Mesodermal cell (in vitro differentiated cells): Measurements from ENCODE around the gene NOL9.

Source experiments
- H3K27ac ChIP-seq: 2 replicates; pipeline ENCODE4 v1.7.0; 2013; ENCODE audit warnings: mild to moderate bottlenecking, low read depth, low read length, moderate library complexity; ENCODE audit not compliant: severe bottlenecking
- H3K36me3 ChIP-seq: 2 replicates; pipeline ENCODE4 v1.7.1; 2013; ENCODE audit warnings: mild to moderate bottlenecking, low read length, moderate library complexity; ENCODE audit not compliant: control insufficient read depth, insufficient read depth
- H3K4me1 ChIP-seq: one replicate; pipeline ENCODE4 v1.7.1; 2013; ENCODE audit warnings: mild to moderate bottlenecking, low read length; ENCODE audit not compliant: insufficient read depth, control insufficient read depth, poor library complexity, severe bottlenecking
- H3K4me3 ChIP-seq: 2 replicates; pipeline ENCODE4 v1.7.0; 2013; ENCODE audit warnings: low read length, control low read depth, mild to moderate bottlenecking; ENCODE audit not compliant: insufficient read depth, poor library complexity, severe bottlenecking; ENCODE audit errors: extremely low read depth
- H3K9me3 ChIP-seq: 2 replicates; pipeline ENCODE4 v1.7.1; 2013; ENCODE audit warnings: mild to moderate bottlenecking, low read length, moderate library complexity; ENCODE audit not compliant: control insufficient read depth
- whole genome bisulfite sequencing, 2 experiments: methylation state at CpG; one replicate each; pipeline ENCODE4 v1.1.5; 2013; ENCODE audit warnings: missing lambda C conversion rate in 2 of 2; ENCODE audit not compliant: insufficient coverage in 2 of 2; 5-methylcytosine and 5-hydroxymethylcytosine counted together

The NOL9 gene

GRCh38 chr1:6580119-6580592 is 25.8 kb upstream of the NOL9 start:
- Histone ChIP-seq H3K4me1 (peaks cover 20% of the 10 kb centered on the region), H3K4me3 (peak overlapping the region; percentile 90), H3K36me3 (peaks cover 11% of the 10 kb centered on the region), H3K27ac (peak overlapping the region; percentile 49), H3K9me3 (no peaks in the 10 kb centered on the region)
- 2 to 3% methylated on average over 7 to 25 of the region's 30 CpGs for WGBS, 2 experiments

GRCh38 chr1:6579374-6580118 is 25.2 kb upstream of the NOL9 start, which contains the start of gene ZBTB48:
Gene ZBTB48 (plus strand): TSS chr1:6579994. CDS start chr1:6580610, 616 bp downstream.
- peaks cover 11% of the 10 kb centered on the region for H3K36me3 ChIP-seq
- H3K9me3 ChIP-seq = no peaks in the 10 kb centered on the region
- WGBS, 2 experiments = 22% methylated on average over 44 to 55 of the region's 58 CpGs
- peak within 1 kb of the TSS; percentile 90 for H3K4me3 ChIP-seq
- H3K4me1 ChIP-seq = peaks cover 20% of the 10 kb centered on the region
- H3K27ac ChIP-seq = peak within 1 kb of the TSS; percentile 88

GRCh38 chr1:6578624-6579373 is 24.5 kb upstream of the NOL9 start:
- WGBS, 2 experiments = 93 to 96% methylated on average over 14 of the region's 14 CpGs
- peak overlapping the region; percentile 90 for H3K4me3 ChIP-seq
- H3K36me3 ChIP-seq = peaks cover 11% of the 10 kb centered on the region
- H3K4me1 ChIP-seq = peaks cover 20% of the 10 kb centered on the region
- H3K27ac ChIP-seq = peak overlapping the region; percentile 88
- H3K9me3 ChIP-seq = no peaks in the 10 kb centered on the region

GRCh38 chr1:6577831-6578525 is 23.7 kb upstream of the NOL9 start:
- H3K4me1 ChIP-seq = peaks cover 20% of the 10 kb centered on the region
- 87 to 90% methylated on average over 5 of the region's 6 CpGs for WGBS, 2 experiments
- no peak overlapping the region for H3K27ac ChIP-seq
- H3K36me3 ChIP-seq = peaks cover 11% of the 10 kb centered on the region
- no peak overlapping the region for H3K4me3 ChIP-seq
- no peaks in the 10 kb centered on the region for H3K9me3 ChIP-seq

GRCh38 chr1:6574818-6575217 is 20.5 kb upstream of the NOL9 start:
- H3K4me3 ChIP-seq = no peak overlapping the region
- H3K9me3 ChIP-seq = no peaks in the 10 kb centered on the region
- no peaks in the 10 kb centered on the region for H3K36me3 ChIP-seq
- peaks cover 7% of the 10 kb centered on the region for H3K4me1 ChIP-seq
- H3K27ac ChIP-seq = no peak overlapping the region
- 89% methylated on average over 14 of the region's 14 CpGs for WGBS, 2 experiments

- no peaks in the 10 kb centered on the region for H3K9me3 ChIP-seq
- H3K36me3 ChIP-seq = no peaks in the 10 kb centered on the region
- 65 to 69% methylated on average over 6 of the region's 8 CpGs for WGBS, 2 experiments
- H3K4me3 ChIP-seq = no peak overlapping the region
- H3K27ac ChIP-seq = no peak overlapping the region
- H3K4me1 ChIP-seq = peaks cover 3% of the 10 kb centered on the region
These were observed 19.8 kb upstream of the NOL9 start for GRCh38 chr1:6574025-6574620.

- 82 to 86% methylated on average over 11 to 12 of the region's 12 CpGs for WGBS, 2 experiments
- Histone ChIP-seq H3K9me3 (no peaks in the 10 kb centered on the region), H3K27ac (no peak overlapping the region), H3K36me3 (no peaks in the 10 kb centered on the region), H3K4me3 (no peak overlapping the region), H3K4me1 (no peaks in the 10 kb centered on the region)
These were observed 18.5 kb upstream of the NOL9 start for GRCh38 chr1:6572653-6573383.

- WGBS, 2 experiments = 62 to 68% methylated on average over 5 of the region's 5 CpGs
- H3K4me3 ChIP-seq = no peak overlapping the region
- no peaks in the 10 kb centered on the region for H3K36me3 ChIP-seq
- no peak overlapping the region for H3K27ac ChIP-seq
- no peaks in the 10 kb centered on the region for H3K9me3 ChIP-seq
- no peaks in the 10 kb centered on the region for H3K4me1 ChIP-seq
These were observed 16.7 kb upstream of the NOL9 start for GRCh38 chr1:6570987-6571386.

- H3K4me1 ChIP-seq = no peaks in the 10 kb centered on the region
- no peak overlapping the region for H3K4me3 ChIP-seq
- no peak overlapping the region for H3K27ac ChIP-seq
- no peaks in the 10 kb centered on the region for H3K9me3 ChIP-seq
- 73 to 78% methylated on average over 1 to 2 of the region's 3 CpGs for WGBS, 2 experiments
- H3K36me3 ChIP-seq = no peaks in the 10 kb centered on the region
These were observed 15.8 kb upstream of the NOL9 start for GRCh38 chr1:6570100-6570499.

GRCh38 chr1:6569033-6569432 is 14.7 kb upstream of the NOL9 start:
- no peaks in the 10 kb centered on the region for H3K9me3 ChIP-seq
- no peak overlapping the region for H3K27ac ChIP-seq
- no peaks in the 10 kb centered on the region for H3K36me3 ChIP-seq
- no peaks in the 10 kb centered on the region for H3K4me1 ChIP-seq
- H3K4me3 ChIP-seq = no peak overlapping the region
- 93% methylated on average over 11 of the region's 11 CpGs for WGBS, 2 experiments
